ENCODE results near the gene MTRFR.
A peak's percentile ranks its signal among the peaks of the same experiment; 100 is the strongest.
"Not testable (repeated sequence)": the region's sequence is repeated elsewhere in the genome, so short reads cannot be mapped to it uniquely, and the experiment has no call there.

Gene MTRFR

GRCh38 chr12:123232807-123233504 lies at the start of gene MTRFR, which contains the start of gene MPHOSPH9:
TSS of gene MTRFR (plus strand) at chr12:123233436. CDS start at chr12:123253675, 20,239 bp downstream.
TSS of gene MPHOSPH9 (minus strand) at chr12:123233141. CDS start at chr12:123230364, 2,777 bp downstream.
- Histone ChIP-seq H3K27ac (ENCODE audit: low read depth, low read length) (peak within 1 kb of the TSS; percentile 83), H3K4me1 (ENCODE audit: control insufficient read depth in 5 of 5, insufficient read depth in 5 of 5, low read length in 5 of 5) (peaks cover 5 to 32% (median 27%) of the 10 kb centered on the region in 5 donors), H3K9me3 (ENCODE audit: control insufficient read depth in 5 of 5, low read length in 5 of 5) (no peaks in the 10 kb centered on the region), H3K36me3 (ENCODE audit: control insufficient read depth in 5 of 5, insufficient read depth in 5 of 5, low read length in 5 of 5) (peaks cover 0 to 3% (median 0%) of the 10 kb centered on the region in 5 donors), H3K4me3 (ENCODE audit: low read depth in 1 of 5, low read length in 5 of 5) (peak within 1 kb of the TSS; percentile 79 to 99 (median 96)), H3K9ac (ENCODE audit: low read length in 5 of 5) (peak within 1 kb of the TSS; percentile 85 to 98 (median 94)), H3K27me3 (ENCODE audit: control insufficient read depth in 5 of 5, insufficient read depth in 4 of 5, low read length in 5 of 5) (no peaks in the 10 kb centered on the region)

GRCh38 chr12:123187637-123188036 lies 45.6 kb upstream of the MTRFR start:
- Histone ChIP-seq H3K27me3 (ENCODE audit: control insufficient read depth in 5 of 5, insufficient read depth in 4 of 5, low read length in 5 of 5) (no peaks in the 10 kb centered on the region), H3K36me3 (ENCODE audit: control insufficient read depth in 5 of 5, insufficient read depth in 5 of 5, low read length in 5 of 5) (peaks cover 10 to 32% (median 11%) of the 10 kb centered on the region in 5 donors), H3K9ac (ENCODE audit: low read length in 5 of 5) (no peak overlapping the region), H3K4me1 (ENCODE audit: control insufficient read depth in 5 of 5, insufficient read depth in 5 of 5, low read length in 5 of 5) (no peaks in the 10 kb centered on the region), H3K27ac (ENCODE audit: low read depth, low read length) (no peak overlapping the region), H3K4me3 (ENCODE audit: low read depth in 1 of 5, low read length in 5 of 5) (no peak overlapping the region), H3K9me3 (ENCODE audit: control insufficient read depth in 5 of 5, low read length in 5 of 5) (no peaks in the 10 kb centered on the region)

- Histone ChIP-seq H3K27ac (ENCODE audit: low read depth, low read length) (no peak overlapping the region), H3K9ac (ENCODE audit: low read length in 5 of 5) (no peak overlapping the region), H3K36me3 (ENCODE audit: control insufficient read depth in 5 of 5, insufficient read depth in 5 of 5, low read length in 5 of 5) (peaks cover 12 to 28% (median 15%) of the 10 kb centered on the region in 5 donors), H3K4me3 (ENCODE audit: low read depth in 1 of 5, low read length in 5 of 5) (no peak overlapping the region), H3K4me1 (ENCODE audit: control insufficient read depth in 5 of 5, insufficient read depth in 5 of 5, low read length in 5 of 5) (no peaks in the 10 kb centered on the region), H3K27me3 (ENCODE audit: control insufficient read depth in 5 of 5, insufficient read depth in 4 of 5, low read length in 5 of 5) (no peaks in the 10 kb centered on the region), H3K9me3 (ENCODE audit: control insufficient read depth in 5 of 5, low read length in 5 of 5) (no peaks in the 10 kb centered on the region)
These were observed 33.3 kb upstream of the MTRFR start for GRCh38 chr12:123199936-123200335.

GRCh38 chr12:123200414-123200813 lies 32.8 kb upstream of the MTRFR start:
- H3K27me3 ChIP-seq (ENCODE audit: control insufficient read depth in 5 of 5, insufficient read depth in 4 of 5, low read length in 5 of 5) = no peaks in the 10 kb centered on the region
- no peak overlapping the region for H3K9ac ChIP-seq (ENCODE audit: low read length in 5 of 5)
- no peak overlapping the region for H3K27ac ChIP-seq (ENCODE audit: low read depth, low read length)
- H3K36me3 ChIP-seq (ENCODE audit: control insufficient read depth in 5 of 5, insufficient read depth in 5 of 5, low read length in 5 of 5) = peaks cover 13 to 30% (median 17%) of the 10 kb centered on the region in 5 donors
- no peak overlapping the region for H3K4me3 ChIP-seq (ENCODE audit: low read depth in 1 of 5, low read length in 5 of 5)
- no peaks in the 10 kb centered on the region for H3K4me1 ChIP-seq (ENCODE audit: control insufficient read depth in 5 of 5, insufficient read depth in 5 of 5, low read length in 5 of 5)
- H3K9me3 ChIP-seq (ENCODE audit: control insufficient read depth in 5 of 5, low read length in 5 of 5) = no peaks in the 10 kb centered on the region

- peaks cover 15 to 47% (median 19%) of the 10 kb centered on the region in 5 donors for H3K36me3 ChIP-seq (ENCODE audit: control insufficient read depth in 5 of 5, insufficient read depth in 5 of 5, low read length in 5 of 5)
- H3K4me1 ChIP-seq (ENCODE audit: control insufficient read depth in 5 of 5, insufficient read depth in 5 of 5, low read length in 5 of 5); H3K9me3 ChIP-seq (ENCODE audit: control insufficient read depth in 5 of 5, low read length in 5 of 5); H3K27ac ChIP-seq (ENCODE audit: low read depth, low read length); H3K4me3 ChIP-seq (ENCODE audit: low read depth in 1 of 5, low read length in 5 of 5); H3K27me3 ChIP-seq (ENCODE audit: control insufficient read depth in 5 of 5, insufficient read depth in 4 of 5, low read length in 5 of 5); H3K9ac ChIP-seq (ENCODE audit: low read length in 5 of 5): not testable (repeated sequence)
These were observed 26.4 kb upstream of the MTRFR start for GRCh38 chr12:123206794-123207193.

- peaks cover 8 to 42% (median 12%) of the 10 kb centered on the region in 5 donors for H3K36me3 ChIP-seq (ENCODE audit: control insufficient read depth in 5 of 5, insufficient read depth in 5 of 5, low read length in 5 of 5)
- H3K27ac ChIP-seq (ENCODE audit: low read depth, low read length); H3K9me3 ChIP-seq (ENCODE audit: control insufficient read depth in 5 of 5, low read length in 5 of 5); H3K4me3 ChIP-seq (ENCODE audit: low read depth in 1 of 5, low read length in 5 of 5); H3K27me3 ChIP-seq (ENCODE audit: control insufficient read depth in 5 of 5, insufficient read depth in 4 of 5, low read length in 5 of 5); H3K4me1 ChIP-seq (ENCODE audit: control insufficient read depth in 5 of 5, insufficient read depth in 5 of 5, low read length in 5 of 5); H3K9ac ChIP-seq (ENCODE audit: low read length in 5 of 5): not testable (repeated sequence)
These were observed 25.4 kb upstream of the MTRFR start for GRCh38 chr12:123207815-123208214.

GRCh38 chr12:123223241-123223668 lies 10.0 kb upstream of the MTRFR start:
- no peaks in the 10 kb centered on the region for H3K4me1 ChIP-seq (ENCODE audit: control insufficient read depth in 5 of 5, insufficient read depth in 5 of 5, low read length in 5 of 5)
- no peaks in the 10 kb centered on the region for H3K9me3 ChIP-seq (ENCODE audit: control insufficient read depth in 5 of 5, low read length in 5 of 5)
- H3K4me3 ChIP-seq (ENCODE audit: low read depth in 1 of 5, low read length in 5 of 5) = no peak overlapping the region
- no peak overlapping the region for H3K9ac ChIP-seq (ENCODE audit: low read length in 5 of 5)
- H3K27ac ChIP-seq (ENCODE audit: low read depth, low read length) = no peak overlapping the region
- H3K36me3 ChIP-seq (ENCODE audit: control insufficient read depth in 5 of 5, insufficient read depth in 5 of 5, low read length in 5 of 5) = peaks cover 3 to 15% (median 4%) of the 10 kb centered on the region in 5 donors
- H3K27me3 ChIP-seq (ENCODE audit: control insufficient read depth in 5 of 5, insufficient read depth in 4 of 5, low read length in 5 of 5) = no peaks in the 10 kb centered on the region

- Histone ChIP-seq H3K36me3 (ENCODE audit: control insufficient read depth in 5 of 5, insufficient read depth in 5 of 5, low read length in 5 of 5) (peaks cover 3 to 14% (median 4%) of the 10 kb centered on the region in 5 donors), H3K9me3 (ENCODE audit: control insufficient read depth in 5 of 5, low read length in 5 of 5) (no peaks in the 10 kb centered on the region), H3K4me1 (ENCODE audit: control insufficient read depth in 5 of 5, insufficient read depth in 5 of 5, low read length in 5 of 5) (peaks cover 0 to 4% (median 0%) of the 10 kb centered on the region in 5 donors)
These were observed 7.8 kb upstream of the MTRFR start for GRCh38 chr12:123225443-123225842.

GRCh38 chr12:123227581-123228258 lies 5.5 kb upstream of the MTRFR start:
- Histone ChIP-seq H3K4me1 (ENCODE audit: control insufficient read depth in 5 of 5, insufficient read depth in 5 of 5, low read length in 5 of 5) (peaks cover 3 to 15% (median 10%) of the 10 kb centered on the region in 5 donors), H3K9me3 (ENCODE audit: control insufficient read depth in 5 of 5, low read length in 5 of 5) (no peaks in the 10 kb centered on the region), H3K9ac (ENCODE audit: low read length in 5 of 5) (no peak overlapping the region), H3K36me3 (ENCODE audit: control insufficient read depth in 5 of 5, insufficient read depth in 5 of 5, low read length in 5 of 5) (peaks cover 0 to 5% (median 0%) of the 10 kb centered on the region in 5 donors), H3K27ac (ENCODE audit: low read depth, low read length) (no peak overlapping the region), H3K27me3 (ENCODE audit: control insufficient read depth in 5 of 5, insufficient read depth in 4 of 5, low read length in 5 of 5) (no peaks in the 10 kb centered on the region), H3K4me3 (ENCODE audit: low read depth in 1 of 5, low read length in 5 of 5) (no peak overlapping the region)

More at GRCh38 chr12:123225443-123225842, 7.8 kb upstream of the MTRFR start:
- Histone ChIP-seq H3K27me3 (ENCODE audit: control insufficient read depth in 5 of 5, insufficient read depth in 4 of 5, low read length in 5 of 5) (no peaks in the 10 kb centered on the region), H3K9ac (ENCODE audit: low read length in 5 of 5) (no peak overlapping the region), H3K4me3 (ENCODE audit: low read depth in 1 of 5, low read length in 5 of 5) (no peak overlapping the region), H3K27ac (ENCODE audit: low read depth, low read length) (no peak overlapping the region)

- Histone ChIP-seq H3K4me1 (ENCODE audit: control insufficient read depth in 5 of 5, insufficient read depth in 5 of 5, low read length in 5 of 5) (peaks cover 5 to 22% (median 16%) of the 10 kb centered on the region in 5 donors), H3K27me3 (ENCODE audit: control insufficient read depth in 5 of 5, insufficient read depth in 4 of 5, low read length in 5 of 5) (no peaks in the 10 kb centered on the region), H3K4me3 (ENCODE audit: low read depth in 1 of 5, low read length in 5 of 5) (no peak overlapping the region), H3K9me3 (ENCODE audit: control insufficient read depth in 5 of 5, low read length in 5 of 5) (no peaks in the 10 kb centered on the region), H3K27ac (ENCODE audit: low read depth, low read length) (no peak overlapping the region), H3K36me3 (ENCODE audit: control insufficient read depth in 5 of 5, insufficient read depth in 5 of 5, low read length in 5 of 5) (peaks cover 0 to 5% (median 0%) of the 10 kb centered on the region in 5 donors), H3K9ac (ENCODE audit: low read length in 5 of 5) (peak overlapping the region in 1 of 5 donors; percentile 33)
These were observed 4.2 kb upstream of the MTRFR start for GRCh38 chr12:123229051-123229450.
